Smooth muscle cell of the umbilical artery (primary cell): ENCODE data around the gene CAPN11. TPM values are rescaled to one million over a fixed set of nuclear protein-coding genes. Genes with fewer than 3 reads are reported as not detected.

Experiments used
- total RNA-seq: library from RNA; depleted of rRNA; stranded (reverse); fragments of >200 nt; gene quantifications from 2 replicates; pipeline ENCODE4 v1.2.3, GENCODE V29; 2014

CAPN11 gene
- total RNA-seq = not detected in 2 replicates

GRCh38 chr6:44158770-44159228, at the start of gene CAPN11:
CAPN11 (plus strand) TSS chr6:44158820; CDS start chr6:44158849, 29 bp downstream.

DNA sequence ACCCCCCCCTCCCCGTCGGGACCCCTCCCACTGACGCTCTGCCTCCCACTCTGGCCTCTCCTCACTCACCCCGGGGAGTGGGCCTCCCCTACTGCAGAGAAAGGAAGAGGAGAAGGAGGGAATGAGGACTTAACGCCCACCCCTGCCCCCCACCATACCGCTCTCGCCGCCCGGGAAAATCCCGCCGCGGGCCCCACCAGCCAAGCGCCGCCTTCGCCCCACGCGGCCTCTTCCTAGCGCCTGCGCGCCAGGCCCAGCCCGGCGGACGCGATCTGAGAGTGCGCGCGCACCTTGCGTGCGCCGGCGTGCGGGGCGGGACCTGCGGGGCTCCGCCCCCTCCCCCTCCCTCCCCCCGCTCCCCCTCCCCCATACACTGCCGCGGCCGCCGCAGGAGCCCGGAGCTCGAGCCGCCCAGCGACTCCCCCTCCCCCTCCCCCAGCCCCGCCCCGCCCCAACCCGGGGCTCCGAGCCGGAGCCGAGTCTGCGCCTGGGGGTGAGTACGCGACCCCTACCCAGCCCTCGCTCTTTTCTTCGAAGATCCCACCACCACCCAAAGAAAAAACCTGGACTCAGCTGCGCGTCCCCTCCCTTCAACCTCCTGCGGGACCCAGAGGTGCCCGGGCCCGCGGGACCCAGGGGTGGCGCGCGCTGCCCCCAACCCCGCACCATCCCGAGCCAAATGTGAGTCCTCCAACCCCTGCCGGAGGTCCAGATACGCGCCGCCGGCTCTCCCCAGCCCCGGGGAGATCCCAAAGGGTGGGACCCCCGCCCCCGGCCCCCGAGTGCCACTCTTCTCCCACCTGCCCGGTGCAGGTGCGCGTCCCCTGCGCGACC, 31.2 kb upstream of the CAPN11 start, which contains the start of the genes MRPL14 and TMEM63B:
TSS of gene MRPL14 (minus strand) at position 267 of the 834 bp plus-strand sequence. CDS start 10,841 bp downstream, outside the sequence.
TSS of gene TMEM63B (plus strand) at position 369 of the 834 bp plus-strand sequence. CDS start 7,031 bp downstream, outside the sequence.

DNA sequence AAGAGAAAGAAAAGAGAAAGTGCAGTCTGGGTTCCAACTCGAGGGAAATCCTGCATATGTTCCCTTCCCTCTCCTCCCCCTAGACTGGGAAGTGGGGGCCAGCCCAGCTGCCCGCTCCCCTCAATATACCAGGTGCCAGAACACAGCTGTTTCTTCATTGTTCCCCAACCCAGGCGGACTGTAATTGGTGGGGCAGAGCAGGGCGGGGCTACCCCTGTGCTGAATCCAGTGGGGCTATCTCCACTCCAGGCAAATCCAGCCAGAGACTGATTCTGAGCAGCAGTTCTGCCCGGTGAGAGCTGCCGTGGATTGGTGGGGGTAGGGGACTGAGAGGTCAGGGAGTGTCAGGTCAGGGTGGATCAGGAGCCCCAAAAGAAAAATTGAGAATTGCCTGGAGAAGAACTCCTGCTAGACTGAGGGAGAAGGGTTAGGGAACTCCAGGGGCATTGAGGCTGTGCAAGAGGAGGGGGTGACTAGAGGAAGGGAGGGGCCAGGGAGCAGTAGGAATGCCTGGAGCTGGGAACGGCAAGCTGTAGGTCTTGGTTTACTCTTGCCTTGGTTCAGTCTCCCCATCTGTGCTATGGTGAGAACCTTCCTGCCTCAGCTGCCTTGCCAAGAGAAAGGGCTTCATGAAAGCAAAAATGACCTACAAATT, 58.2 kb downstream of the CAPN11 start, which contains the start of gene MYMX:
TSS of gene MYMX (plus strand) at position 250 of the 655 bp plus-strand sequence. CDS start 546 bp downstream, outside the sequence.

DNA sequence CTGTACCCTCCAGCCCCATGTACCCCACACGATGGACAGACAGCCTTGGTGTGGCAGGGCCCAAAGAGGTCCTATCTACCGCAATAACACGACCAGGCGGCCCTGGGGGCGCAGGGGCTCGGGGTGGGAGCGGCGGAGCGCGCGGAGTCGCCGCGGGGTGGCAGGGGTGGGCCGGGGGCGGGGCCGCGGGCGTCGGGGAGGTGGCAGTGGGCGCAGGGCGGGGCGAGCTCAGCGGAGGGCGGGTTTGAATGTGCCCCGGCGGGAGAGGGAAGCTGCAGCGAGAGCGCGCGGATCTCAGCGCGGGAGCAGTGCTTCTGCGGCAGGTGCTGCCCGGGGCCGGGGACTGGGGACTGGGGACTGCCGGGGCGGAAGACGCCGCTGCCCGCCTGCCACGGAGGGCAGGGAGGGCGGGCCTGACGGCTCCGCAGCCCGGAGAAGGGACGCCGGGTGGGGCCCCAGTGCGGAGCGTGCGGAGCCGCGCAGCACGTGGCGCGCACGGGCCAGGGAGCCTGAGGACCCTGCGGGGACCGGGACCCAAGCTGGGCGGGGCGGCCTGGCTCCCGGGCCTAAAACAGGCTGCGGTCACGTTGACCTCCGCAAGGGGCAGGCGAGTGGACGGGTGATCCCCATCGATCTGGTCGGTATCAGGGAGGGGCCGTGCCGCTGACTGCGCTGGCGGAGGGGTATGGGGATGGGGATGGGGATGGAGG, 64.9 kb downstream of the CAPN11 start, which contains the start of gene SLC29A1:
TSS of gene SLC29A1 (plus strand) at position 277 of the 710 bp plus-strand sequence. CDS start 3,719 bp downstream, outside the sequence.

Other genes with a start within 250 kb of the CAPN11 start
- 28.6 and 48.4 TPM in 2 replicates for gene MRPL14, start 31.4 kb upstream of the CAPN11 start, total RNA-seq
- gene TMEM63B, start 31.3 kb upstream of the CAPN11 start, total RNA-seq = 25.5 and 56.4 TPM in 2 replicates
- not detected in 2 replicates for gene MYMX, start 58.1 kb downstream of the CAPN11 start, total RNA-seq
- 1.8 and 11.9 TPM in 2 replicates for gene SLC29A1, start 64.8 kb downstream of the CAPN11 start, total RNA-seq
- gene HSP90AB1, start 88.3 kb downstream of the CAPN11 start, total RNA-seq = 599 and 807 TPM in 2 replicates
- gene SLC35B2, start 98.7 kb downstream of the CAPN11 start, total RNA-seq = 105 and 143 TPM in 2 replicates
- 5.6 and 6.1 TPM in 2 replicates for gene NFKBIE, start 106.7 kb downstream of the CAPN11 start, total RNA-seq
- gene TMEM151B, start 111.6 kb downstream of the CAPN11 start, total RNA-seq = 0.05 TPM in 1 of 2 replicates, not detected in the other
- 16.3 and 23.6 TPM in 2 replicates for gene AARS2, start 154.5 kb downstream of the CAPN11 start, total RNA-seq
- gene SPATS1, start 183.8 kb downstream of the CAPN11 start, total RNA-seq = not detected in 2 replicates
- gene CDC5L, start 228.9 kb downstream of the CAPN11 start, total RNA-seq = 18.7 and 23.6 TPM in 2 replicates